C4-2B (cell line): ENCODE data around the gene ADGRB3.

Experiments used
- H3K27ac ChIP-seq: fragments of 450-650 bp; 2 replicates; pipeline ENCODE4 v1.5.1; 2017
- CTCF ChIP-seq: fragments of 450-650 bp; conservative IDR thresholded peaks from 2 replicates; pipeline ENCODE4 v1.5.1; 2017; ENCODE audit warnings: mild to moderate bottlenecking
- ZFX ChIP-seq: fragments of 450-650 bp; IDR thresholded peaks from 2 replicates; pipeline ENCODE4 v1.6.1; 2017

The ADGRB3 gene

DNA sequence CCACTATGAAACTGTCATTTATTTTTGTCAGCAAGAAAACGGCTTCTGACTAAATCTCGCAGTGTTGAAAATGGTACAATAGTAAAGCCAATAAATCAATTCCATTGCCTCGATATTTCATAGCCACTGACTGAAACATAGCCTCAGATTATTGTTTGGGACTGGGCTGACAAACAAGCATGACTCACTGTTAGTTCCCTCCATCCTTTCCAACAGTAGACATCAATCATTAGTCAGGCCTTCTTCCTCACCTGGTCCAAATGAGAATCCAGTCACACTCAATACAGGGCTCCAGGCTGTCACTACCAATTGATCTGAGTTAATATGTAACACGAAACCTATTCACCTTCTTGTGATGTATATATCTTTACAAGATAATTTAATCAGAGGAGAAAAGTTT is 66.1 kb downstream of the ADGRB3 start:
- no peak overlapping the region for H3K27ac ChIP-seq
- no peak for TF ChIP-seq CTCF
- no peak for TF ChIP-seq ZFX

DNA sequence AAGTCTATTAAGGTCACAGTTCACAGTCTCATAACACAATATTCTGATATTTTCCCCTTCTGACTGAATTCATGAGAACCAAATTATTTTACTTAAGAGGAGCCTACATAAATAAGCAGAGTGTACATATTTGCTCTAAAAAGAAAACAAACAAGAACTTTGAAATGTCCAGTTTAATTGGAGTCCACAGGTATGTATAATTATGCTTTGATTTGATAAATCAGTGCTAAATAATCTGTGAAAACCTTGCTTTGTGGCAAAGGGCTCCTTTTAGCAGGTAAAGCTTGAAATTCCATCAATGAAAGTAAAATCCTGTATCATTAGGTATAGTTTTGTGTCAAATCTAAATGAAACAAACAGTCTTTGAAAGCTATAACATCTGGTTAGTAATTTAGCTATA is 69.4 kb downstream of the ADGRB3 start:
- H3K27ac ChIP-seq = no peak overlapping the region
- TF ChIP-seq ZFX (no peak), CTCF (no peak)

DNA sequence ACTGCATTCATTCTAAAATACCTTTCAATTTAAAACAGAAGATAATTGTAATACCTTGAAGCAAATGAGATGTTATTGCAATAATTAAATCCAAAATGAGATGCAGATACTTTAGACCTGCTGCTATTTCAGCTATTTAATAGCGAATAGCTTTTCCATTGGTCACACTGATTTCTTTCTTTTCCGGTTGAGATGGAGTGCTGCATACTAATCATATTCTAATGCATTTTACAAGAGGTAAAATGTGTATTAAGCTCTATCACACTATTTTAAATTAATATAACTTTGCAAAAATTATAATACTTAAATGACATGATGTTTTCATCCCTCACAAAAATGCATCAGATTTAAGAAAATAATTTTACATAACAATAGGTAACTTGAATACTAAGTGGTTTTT is 74.0 kb downstream of the ADGRB3 start:
- no peak overlapping the region for H3K27ac ChIP-seq
- TF ChIP-seq ZFX (no peak), CTCF (no peak)

- TF ChIP-seq ZFX (no peak), CTCF (no peak)
These were observed 74.8 kb downstream of the ADGRB3 start for GRCh38 chr6:68709882-68710281.

GRCh38 chr6:68710496-68710895 is 75.4 kb downstream of the ADGRB3 start:
- H3K27ac ChIP-seq = no peak overlapping the region
- TF ChIP-seq CTCF = no peak
- TF ChIP-seq ZFX = no peak

More at GRCh38 chr6:68709882-68710281, 74.8 kb downstream of the ADGRB3 start:
- no peak overlapping the region for H3K27ac ChIP-seq

GRCh38 chr6:68710916-68711315 is 75.8 kb downstream of the ADGRB3 start:
- no peak overlapping the region for H3K27ac ChIP-seq
- TF ChIP-seq ZFX = no peak
- no peak for TF ChIP-seq CTCF

DNA sequence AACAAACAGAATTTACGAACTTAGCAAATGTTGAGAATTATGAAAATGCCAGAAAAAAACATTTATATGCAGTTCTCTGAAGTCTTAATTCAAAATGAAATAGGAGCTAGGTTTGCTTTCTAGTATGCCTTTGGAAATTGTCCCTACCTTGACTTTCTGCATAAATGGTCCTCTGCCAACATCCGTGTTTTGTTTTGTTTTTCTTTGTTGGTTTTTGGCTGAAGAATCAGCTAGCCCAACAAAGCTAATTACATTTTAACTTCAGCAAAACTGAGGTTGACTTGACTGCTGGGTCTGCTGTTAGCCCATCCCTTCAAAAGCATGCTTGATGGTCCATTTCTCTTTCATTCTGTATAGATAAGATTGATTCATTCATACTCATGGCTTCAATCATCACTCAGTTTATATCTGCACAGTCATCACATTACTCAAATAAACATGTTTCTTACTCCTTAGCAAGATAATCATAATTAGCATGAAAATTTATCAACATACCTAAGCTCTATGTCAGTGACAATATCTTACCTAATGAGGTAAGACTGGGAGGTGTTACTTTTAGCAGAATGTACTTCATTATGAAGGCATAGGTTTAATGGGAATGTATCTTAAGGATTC is 76.4 kb downstream of the ADGRB3 start:
- TF ChIP-seq CTCF = no peak
- TF ChIP-seq ZFX = no peak
- H3K27ac ChIP-seq = no peak overlapping the region
